BE2C (cell line): ENCODE results near the gene ALDH3B2.

ENCODE experiments used
- DNase-seq: peaks from one replicate; pipeline ENCODE4 v3.0.0-alpha.2; 2020
- H3K27me3 ChIP-seq: fragments of 250-450 bp; sonication (Bioruptor Pico); 2 replicates; pipeline ENCODE4 v1.5.1; 2020; ENCODE audit warnings: mild to moderate bottlenecking
- H3K36me3 ChIP-seq: fragments of 250-450 bp; sonication (Bioruptor Pico); 2 replicates; pipeline ENCODE4 v1.5.1; 2020; ENCODE audit warnings: mild to moderate bottlenecking
- H3K4me1 ChIP-seq: fragments of 250-450 bp; sonication (Bioruptor Pico); 2 replicates; pipeline ENCODE4 v1.5.1; 2020
- H3K4me3 ChIP-seq: 2 replicates; pipeline ENCODE4 v1.5.1; 2011; ENCODE audit warnings: low read depth, low read length
- H3K9me3 ChIP-seq: fragments of 250-450 bp; sonication (Bioruptor Pico); 2 replicates; pipeline ENCODE4 v1.5.1; 2020
- TF ChIP-seq, protein P1 (sequence below): IDR thresholded peaks from 2 replicates; pipeline ENCODE4 v1.5.1; 2012; ENCODE audit warnings: mild to moderate bottlenecking, low read depth, low read length

Gene ALDH3B2

GRCh38 chr11:67648796-67649613 is 25.4 kb downstream of the ALDH3B2 start:
- Histone ChIP-seq H3K9me3 (no peaks in the 10 kb centered on the region), H3K27me3 (peaks cover 7% of the 10 kb centered on the region), H3K4me1 (no peaks in the 10 kb centered on the region), H3K36me3 (no peaks in the 10 kb centered on the region), H3K4me3 (no peak overlapping the region)
- TF ChIP-seq, protein P1, sequence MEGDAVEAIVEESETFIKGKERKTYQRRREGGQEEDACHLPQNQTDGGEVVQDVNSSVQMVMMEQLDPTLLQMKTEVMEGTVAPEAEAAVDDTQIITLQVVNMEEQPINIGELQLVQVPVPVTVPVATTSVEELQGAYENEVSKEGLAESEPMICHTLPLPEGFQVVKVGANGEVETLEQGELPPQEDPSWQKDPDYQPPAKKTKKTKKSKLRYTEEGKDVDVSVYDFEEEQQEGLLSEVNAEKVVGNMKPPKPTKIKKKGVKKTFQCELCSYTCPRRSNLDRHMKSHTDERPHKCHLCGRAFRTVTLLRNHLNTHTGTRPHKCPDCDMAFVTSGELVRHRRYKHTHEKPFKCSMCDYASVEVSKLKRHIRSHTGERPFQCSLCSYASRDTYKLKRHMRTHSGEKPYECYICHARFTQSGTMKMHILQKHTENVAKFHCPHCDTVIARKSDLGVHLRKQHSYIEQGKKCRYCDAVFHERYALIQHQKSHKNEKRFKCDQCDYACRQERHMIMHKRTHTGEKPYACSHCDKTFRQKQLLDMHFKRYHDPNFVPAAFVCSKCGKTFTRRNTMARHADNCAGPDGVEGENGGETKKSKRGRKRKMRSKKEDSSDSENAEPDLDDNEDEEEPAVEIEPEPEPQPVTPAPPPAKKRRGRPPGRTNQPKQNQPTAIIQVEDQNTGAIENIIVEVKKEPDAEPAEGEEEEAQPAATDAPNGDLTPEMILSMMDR = no peak
- no peak for DNase-seq

GRCh38 chr11:67648140-67648795 is 26.2 kb downstream of the ALDH3B2 start:
- H3K9me3 ChIP-seq = no peaks in the 10 kb centered on the region
- H3K36me3 ChIP-seq = no peaks in the 10 kb centered on the region
- DNase-seq = no peak

DNA sequence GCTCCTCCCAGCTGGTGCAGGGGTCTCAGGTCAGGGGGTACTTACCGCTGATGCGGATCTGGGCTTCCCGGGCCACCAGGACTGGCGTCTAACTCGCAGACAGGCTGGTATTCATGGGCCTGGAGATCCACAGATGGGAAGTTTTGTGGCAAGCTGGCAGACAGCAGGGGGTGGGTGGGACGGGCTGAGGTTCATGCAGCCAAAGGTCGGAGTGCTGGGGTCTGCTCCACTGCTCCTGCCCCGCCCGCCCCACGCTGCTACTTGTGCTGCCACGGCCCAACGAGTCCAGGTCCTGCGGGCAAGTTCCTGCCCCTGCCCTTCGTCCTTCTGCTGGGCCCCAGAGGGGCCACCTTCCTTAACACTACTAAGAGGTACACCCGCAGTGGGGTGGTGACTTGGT is 27.0 kb downstream of the ALDH3B2 start:
- Histone ChIP-seq H3K36me3 (no peaks in the 10 kb centered on the region), H3K4me3 (no peak overlapping the region), H3K9me3 (no peaks in the 10 kb centered on the region), H3K27me3 (peaks cover 7% of the 10 kb centered on the region), H3K4me1 (no peaks in the 10 kb centered on the region)
- TF ChIP-seq, protein P1 = no peak
- no peak for DNase-seq

More at GRCh38 chr11:67648140-67648795, 26.2 kb downstream of the ALDH3B2 start:
- Histone ChIP-seq H3K4me3 (no peak overlapping the region), H3K4me1 (no peaks in the 10 kb centered on the region), H3K27me3 (peaks cover 7% of the 10 kb centered on the region)
- TF ChIP-seq, protein P1 = peak; percentile 42

- DNase-seq = no peak
- Histone ChIP-seq H3K27me3 (peaks cover 7% of the 10 kb centered on the region), H3K4me3 (no peak overlapping the region), H3K36me3 (no peaks in the 10 kb centered on the region), H3K9me3 (no peaks in the 10 kb centered on the region), H3K4me1 (no peaks in the 10 kb centered on the region)
- TF ChIP-seq, protein P1 = no peak
These were observed 27.7 kb downstream of the ALDH3B2 start for GRCh38 chr11:67646535-67647336.

GRCh38 chr11:67645521-67646461 is 28.6 kb downstream of the ALDH3B2 start:
- H3K36me3 ChIP-seq = no peaks in the 10 kb centered on the region
- H3K4me3 ChIP-seq = no peak overlapping the region
- no peaks in the 10 kb centered on the region for H3K4me1 ChIP-seq
- H3K27me3 ChIP-seq = peaks cover 7% of the 10 kb centered on the region
- no peak for DNase-seq
- TF ChIP-seq, protein P1 = no peak
- H3K9me3 ChIP-seq = no peaks in the 10 kb centered on the region
